NCI-H1105 treated with DMSO at 0.1 percent for 48 hours (cell line): Measurements from ENCODE around the gene CEP128.

ENCODE experiments used
- DNase-seq: peaks from one replicate; lab custom pipeline; 2025; lab: John Stamatoyannopoulos, UW

CEP128 gene

GRCh38 chr14:80771201-80771600 is 170.3 kb downstream of the CEP128 start:
- no peak for DNase-seq

GRCh38 chr14:80770114-80770908 is 171.2 kb downstream of the CEP128 start:
- DNase-seq = no peak

GRCh38 chr14:80768646-80769045 is 172.9 kb downstream of the CEP128 start:
- DNase-seq = no peak

DNA sequence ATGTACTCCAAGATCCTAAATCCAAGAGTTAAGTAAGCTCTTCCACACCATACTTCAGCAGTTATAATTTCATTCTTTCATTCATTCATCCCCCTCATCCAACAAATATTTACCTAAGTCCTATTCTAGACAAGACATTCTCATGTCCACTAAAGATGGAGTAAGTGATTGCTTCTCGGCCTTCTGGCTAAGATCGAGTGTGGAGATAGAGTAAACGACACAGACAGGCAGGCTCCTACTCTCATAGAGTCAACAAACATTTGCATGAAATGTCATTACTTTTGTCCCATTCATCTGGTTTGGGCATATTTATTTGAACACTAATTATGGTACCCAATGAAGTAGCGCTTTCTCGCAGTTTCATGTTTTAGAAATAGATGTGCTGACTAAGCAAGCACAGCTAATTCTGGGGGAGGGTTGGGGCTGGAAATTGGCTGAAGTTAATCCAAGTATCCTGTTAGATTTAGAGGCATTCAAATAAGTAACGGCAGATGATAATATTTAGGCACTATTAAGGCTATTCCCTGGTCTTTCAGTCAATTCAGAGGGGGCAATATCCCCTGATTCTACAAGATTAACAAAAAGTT is 176.5 kb downstream of the CEP128 start:
- peak; percentile 52 for DNase-seq

DNA sequence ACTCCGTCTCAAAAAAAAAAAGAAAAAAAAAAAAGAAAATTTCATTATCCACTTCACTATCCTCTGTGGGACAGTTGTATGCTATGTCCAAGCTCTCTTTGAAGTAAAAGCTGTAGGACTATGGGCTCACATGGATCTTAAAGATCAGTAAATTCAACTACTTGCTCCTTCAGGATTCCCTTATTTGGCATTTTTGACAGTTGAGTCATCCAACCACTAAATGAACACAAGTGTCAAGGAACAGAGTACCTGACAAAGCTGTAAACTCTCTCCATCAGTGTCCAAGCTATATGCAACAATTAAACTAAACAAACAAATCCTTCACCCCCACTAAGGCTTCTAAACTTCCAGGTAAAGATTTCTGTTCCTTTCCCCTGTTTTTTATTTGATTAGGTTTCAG is 177.0 kb downstream of the CEP128 start:
- DNase-seq = no peak

GRCh38 chr14:80762641-80763228 is 178.8 kb downstream of the CEP128 start:
- no peak for DNase-seq

GRCh38 chr14:80754696-80755095 is 186.8 kb downstream of the CEP128 start:
- no peak for DNase-seq

GRCh38 chr14:80751285-80751684 is 190.3 kb downstream of the CEP128 start:
- DNase-seq = no peak

DNA sequence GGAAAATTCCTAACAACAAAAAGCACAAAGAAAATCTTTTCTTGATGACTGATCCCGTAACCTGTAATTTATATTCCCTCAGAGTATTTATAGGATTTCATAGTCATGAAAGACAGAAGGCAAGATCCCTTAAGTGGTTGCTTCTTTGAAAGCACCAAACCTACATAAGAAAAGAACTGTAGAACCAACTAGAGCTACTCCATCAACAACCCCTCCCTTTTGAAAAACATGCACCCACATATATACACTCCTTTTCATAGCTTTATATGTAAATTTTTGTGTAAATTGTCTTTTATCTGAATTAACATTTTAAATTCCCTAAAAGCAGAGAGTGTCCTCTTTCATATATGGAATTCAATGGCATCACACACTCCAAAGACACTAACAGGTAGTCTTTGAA is 215.3 kb downstream of the CEP128 start:
- no peak for DNase-seq

DNA sequence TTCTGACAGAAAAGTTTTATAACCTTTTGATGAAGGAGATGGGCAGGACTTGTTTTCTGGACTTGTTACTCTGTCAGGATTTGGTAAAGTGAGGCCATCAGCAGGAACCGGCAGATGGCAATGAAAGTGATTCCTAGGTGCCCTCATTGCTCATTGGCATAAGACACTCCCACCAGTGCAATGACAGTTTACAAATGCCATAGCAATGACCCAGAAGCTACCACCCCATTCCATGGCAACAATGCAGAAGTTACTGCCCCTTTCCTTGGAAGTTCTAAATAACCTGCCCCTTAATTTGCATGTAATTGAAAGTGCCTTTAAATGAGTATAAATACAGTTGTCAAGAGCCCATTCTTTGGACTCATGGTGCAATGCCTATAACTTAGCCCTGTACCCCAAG is 222.6 kb downstream of the CEP128 start:
- DNase-seq = no peak

DNA sequence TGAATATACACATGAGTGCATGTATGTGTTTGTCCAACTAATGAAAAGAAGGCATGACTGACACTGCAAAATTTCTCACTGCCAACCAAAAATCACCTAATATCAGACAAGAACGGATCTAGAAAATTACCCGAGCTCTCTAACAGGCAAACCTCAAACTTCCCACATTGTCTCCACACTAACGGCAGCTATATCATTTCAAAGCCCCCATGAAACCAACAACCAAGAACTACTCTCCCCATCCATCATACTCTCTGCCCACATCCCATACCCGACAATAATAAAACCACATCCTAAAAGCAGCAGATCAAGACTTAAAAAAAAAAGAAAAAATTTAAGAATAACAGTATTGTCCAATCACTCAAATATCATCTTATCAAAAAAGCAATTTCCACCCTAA is 227.1 kb downstream of the CEP128 start:
- DNase-seq = no peak

DNA sequence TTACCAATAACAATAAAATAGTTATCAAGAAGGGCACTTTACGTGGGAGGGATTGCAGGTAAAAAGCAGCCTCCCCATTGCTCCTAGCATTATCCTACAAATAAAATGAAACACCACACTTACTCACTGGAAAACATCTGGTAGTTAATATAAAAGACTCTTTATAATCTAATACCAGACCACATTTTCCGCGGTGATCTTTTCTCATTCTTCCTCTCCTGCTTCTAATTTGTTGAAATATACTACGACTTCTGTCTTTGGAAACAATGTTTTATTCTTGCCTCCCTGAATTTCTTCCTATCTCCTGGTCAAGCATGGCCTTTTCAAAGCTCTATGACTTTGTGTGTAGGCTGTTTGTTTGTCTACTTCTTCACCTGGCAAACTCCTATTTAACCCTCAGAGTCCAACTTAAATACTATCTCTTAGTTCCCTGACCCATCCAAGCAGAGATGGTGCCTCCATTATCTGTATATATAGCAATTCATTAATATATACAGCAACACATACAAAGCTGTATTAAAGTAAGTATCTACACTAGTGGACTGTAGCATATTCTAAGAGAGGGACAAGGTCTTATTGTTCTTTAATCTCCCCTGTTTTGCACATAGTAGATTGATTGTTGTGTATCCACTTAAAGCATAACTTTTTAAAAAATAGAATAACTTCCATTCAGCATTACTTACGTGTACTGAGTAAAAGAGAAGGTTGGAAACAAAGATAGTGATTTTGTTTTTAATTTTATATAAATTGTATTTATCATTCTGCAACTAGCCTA is 228.3 kb downstream of the CEP128 start:
- DNase-seq = no peak

DNA sequence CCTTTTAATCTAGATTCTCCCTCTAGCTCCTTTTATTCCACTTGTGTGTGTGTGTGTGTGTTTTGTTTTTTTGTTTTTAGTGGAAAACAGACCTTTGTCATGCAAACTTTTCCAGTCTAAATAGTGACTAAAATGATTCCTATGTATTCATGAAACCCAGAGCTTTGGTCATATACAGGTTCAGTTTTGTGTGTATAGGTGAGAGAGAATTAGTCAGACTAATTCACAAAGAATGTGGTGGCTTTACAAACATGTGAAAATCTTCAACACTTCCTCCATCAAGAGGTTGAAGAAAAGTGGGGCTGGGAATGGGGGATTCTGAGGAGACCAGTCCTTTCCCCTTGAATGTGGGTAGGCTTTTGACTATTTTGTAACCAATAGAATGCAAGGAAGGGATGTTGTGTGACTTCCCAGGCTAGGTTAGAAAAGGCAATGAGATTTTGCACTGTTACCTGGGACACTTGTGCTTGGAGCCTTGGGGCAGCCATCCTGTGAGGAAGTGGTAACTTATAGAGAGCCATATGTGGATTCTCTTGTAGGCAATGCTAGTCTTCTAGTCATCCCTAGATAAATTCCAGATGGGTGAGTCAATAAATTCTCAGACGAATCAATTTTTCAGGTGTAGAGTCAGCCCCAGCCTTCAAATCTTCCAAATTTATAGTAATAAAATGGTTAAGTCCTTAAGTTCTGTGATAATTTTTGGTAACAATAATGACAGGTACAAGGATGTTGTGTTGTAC is 236.1 kb downstream of the CEP128 start:
- no peak for DNase-seq

DNA sequence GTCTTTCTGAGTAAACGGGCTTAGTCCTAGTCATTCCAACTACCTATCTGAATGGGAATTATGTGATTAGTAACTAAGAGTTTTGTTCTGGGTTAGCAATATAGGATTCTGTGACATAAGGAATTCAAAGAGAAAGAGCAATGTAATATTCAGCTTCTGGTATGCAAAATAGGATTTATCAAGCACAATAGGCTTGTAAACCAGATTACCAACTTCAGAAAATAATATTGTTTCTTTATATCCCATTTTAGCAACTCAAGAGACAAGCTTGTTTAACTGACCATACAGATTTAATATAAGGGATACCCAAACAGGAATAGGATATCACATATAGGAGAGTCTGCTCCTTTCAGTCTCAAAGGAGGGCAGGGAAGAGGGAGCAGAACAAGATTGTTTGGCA is 240.9 kb downstream of the CEP128 start:
- no peak for DNase-seq

- no peak for DNase-seq
Observed at GRCh38 chr14:80699861-80700260, 241.7 kb downstream of the CEP128 start.

DNA sequence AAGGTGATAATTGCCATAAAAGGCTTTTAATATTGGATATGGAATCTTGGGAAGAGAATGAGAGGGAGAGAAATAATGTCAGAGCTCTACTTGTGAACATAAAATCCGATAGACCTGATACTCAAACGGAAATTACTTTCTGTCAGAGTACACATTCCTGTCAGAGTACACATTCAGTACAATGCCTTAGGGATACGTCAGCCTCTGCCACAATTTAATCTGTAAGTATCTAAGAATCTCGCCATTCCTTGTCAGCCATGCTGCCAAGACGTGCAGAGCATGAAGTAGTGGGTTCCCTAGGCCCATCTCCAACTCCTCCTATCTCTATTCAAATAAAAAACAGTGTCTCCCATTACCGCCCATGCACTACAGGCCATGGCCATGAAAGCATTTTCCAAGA is 242.6 kb downstream of the CEP128 start:
- DNase-seq = no peak

DNA sequence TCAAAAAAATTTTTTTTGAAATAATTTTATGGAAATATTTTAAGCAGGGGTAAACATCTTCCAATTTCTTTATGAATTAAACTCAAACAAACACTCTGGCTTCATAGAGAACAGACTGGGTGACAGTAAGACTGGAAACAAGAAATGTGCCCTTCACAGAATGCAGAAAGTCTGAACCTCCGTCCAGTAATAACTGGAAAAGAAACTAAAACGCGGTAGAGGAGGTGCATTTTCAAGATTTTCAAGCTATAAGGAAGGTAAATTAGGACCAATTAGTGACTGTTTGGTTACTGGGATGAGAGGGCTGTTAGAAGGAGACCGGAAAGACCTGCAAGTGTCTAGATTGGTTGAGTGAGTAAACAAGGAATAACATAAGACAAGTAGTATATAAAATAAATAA is 245.7 kb downstream of the CEP128 start:
- no peak for DNase-seq

GRCh38 chr14:80692903-80693302 is 248.6 kb downstream of the CEP128 start:
- no peak for DNase-seq

GRCh38 chr14:80681651-80682050 is 259.9 kb downstream of the CEP128 start:
- no peak for DNase-seq

GRCh38 chr14:80679273-80679672 is 262.3 kb downstream of the CEP128 start:
- DNase-seq = no peak

DNA sequence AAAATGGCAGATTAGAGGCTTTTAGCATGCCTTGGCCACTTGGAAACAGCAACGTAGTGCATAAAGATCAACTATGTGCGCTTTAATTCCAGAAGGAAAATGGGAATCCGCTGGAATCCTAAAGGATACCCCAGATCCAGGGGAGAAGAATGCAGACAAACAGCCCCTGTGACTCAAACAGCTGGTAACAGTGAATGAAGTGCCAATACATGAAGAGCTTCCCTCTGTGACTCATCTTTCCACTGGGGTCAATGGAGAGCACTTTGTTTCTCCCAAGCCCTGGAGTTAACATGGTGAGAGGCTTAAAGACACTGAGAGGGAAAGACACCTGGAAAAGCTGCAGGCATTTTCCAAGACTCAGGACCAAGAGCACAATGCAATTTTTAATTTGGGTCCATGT is 263.1 kb downstream of the CEP128 start:
- DNase-seq = no peak

GRCh38 chr14:80669426-80669825 is 272.1 kb downstream of the CEP128 start:
- DNase-seq = no peak
